ENCODE results near the gene KLHL12.
"Not testable (repeated sequence)": the region's sequence is repeated elsewhere in the genome, so short reads cannot be mapped to it uniquely, and the experiment has no call there.

Gene KLHL12

DNA sequence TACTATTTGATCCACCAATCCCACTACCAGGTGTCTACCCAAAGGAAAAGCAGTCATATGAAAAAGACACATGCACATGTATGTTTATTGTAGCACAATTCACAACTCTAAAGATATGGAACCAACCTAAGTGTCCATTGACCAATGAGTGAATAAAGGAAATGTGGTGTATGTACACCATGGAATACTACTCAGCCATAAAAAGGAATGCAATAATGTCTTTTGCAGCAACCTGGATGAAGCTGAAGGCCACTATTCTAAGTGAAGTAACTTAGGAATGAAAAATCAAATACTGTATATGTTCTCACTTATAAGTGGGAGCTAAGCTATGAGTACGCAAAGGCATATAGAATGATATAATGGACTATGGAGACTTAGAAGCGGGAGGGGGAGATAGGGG lies 18.4 kb upstream of the KLHL12 start:
- no peak for DNase-seq

DNA sequence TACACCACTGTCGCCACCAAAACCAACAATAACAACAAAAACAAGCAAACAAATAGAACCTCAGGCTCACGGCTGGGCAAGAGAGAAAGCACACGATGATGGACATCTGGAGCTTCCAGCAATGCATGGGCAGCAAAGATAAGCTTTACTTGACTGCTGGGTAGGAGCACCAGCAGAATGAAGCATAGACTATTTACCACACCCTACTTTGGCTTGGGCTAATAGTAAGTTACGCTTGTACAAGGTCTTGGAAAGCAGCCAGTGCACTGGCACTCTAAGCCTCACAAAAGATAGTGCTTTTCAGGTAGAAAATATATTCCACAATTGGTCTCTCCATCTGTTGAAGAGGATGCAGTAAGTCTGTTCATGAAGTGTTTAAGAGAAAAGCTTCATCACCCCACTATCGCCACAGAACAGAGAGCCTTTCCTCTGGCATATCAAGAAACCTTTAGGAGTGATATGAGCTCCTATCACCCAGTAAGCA lies 17.4 kb upstream of the KLHL12 start:
- DNase-seq: no peak

DNA sequence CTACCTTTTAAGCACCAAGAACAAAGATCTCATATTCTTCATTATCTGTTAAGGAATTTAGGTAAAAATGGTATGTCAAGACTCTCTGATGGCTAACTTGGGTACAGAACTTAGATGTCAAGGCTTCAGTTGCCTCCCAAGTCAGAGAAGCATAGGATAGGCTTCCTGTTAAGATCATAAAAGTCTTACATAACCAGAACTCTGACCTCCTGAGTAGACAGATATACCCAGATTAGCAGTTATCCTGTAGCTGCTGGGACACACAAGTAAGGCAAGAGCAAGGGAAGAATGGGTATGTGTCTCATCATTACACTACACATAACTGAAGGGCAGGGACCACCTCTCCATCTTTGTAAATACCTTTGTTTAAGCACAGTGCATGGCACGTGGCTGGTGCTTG lies 15.4 kb upstream of the KLHL12 start:
- DNase-seq: no peak

DNA sequence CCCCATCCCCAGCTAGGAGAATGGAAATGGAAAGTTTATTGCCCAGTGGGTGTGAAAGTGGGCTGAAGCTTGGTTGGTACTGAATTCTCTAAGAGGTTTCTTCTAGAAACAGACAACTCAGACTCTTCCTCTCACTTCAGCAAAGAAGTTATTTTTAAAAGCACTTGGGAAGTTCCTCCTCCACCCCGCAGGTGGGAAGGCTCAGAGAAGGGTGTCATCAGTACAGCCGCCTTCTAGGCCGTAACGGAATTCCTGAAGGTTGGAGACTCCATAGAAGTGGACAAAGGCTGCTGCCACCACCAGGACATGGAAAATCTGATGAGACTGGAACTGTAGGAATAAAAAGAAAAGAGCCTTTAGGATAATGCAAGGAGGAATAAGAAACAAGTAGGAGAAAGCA lies 14.3 kb upstream of the KLHL12 start:
- DNase-seq: no peak

DNA sequence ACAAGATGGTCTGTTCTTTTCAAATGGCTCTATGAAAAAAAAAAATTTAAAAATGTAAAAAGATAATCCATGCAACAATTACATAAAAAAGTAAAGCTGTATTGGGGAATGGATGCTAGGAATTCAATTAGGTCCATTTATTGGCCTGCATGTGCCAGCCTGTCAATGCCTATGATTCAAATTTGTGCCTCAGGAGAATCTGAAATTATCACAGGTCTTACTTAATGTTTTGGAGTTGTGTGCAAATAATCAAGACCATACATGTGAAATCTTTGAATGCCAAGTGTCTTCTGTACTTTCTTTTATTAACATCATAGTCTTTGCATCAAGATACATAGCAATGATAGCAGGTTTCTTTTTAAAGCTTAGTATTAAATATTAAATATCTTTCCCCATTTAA lies 13.5 kb upstream of the KLHL12 start:
- no peak for DNase-seq

DNA sequence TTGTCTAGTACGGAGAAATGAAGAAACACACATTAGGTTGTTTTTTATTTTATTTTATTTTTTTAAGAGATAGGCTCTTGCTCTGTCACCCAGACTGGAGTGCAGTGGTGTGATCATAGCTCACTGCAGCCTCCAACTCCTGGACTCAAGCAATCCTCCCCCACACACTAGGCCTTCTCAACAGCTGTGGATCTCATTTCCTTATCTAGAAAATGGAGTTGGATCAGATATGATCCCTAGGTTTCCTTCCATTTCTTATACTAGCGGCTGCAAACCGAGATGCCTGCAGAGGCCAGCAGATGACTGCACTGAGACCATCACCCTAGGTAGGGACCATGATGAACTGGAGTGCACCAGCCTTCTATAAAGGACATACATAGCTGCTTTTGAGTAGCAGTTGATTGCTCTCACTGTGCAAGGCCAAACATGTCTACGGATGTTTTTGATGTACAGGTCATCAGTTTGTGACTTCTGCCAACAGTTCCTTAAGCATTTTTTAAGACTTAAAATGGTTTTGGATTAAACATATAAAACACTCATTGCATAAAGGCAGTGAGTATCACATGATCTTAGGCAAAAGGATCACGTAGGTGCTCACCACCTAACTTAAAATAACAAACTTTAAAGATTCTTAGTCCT lies 11.4 kb upstream of the KLHL12 start:
- no peak for DNase-seq

DNA sequence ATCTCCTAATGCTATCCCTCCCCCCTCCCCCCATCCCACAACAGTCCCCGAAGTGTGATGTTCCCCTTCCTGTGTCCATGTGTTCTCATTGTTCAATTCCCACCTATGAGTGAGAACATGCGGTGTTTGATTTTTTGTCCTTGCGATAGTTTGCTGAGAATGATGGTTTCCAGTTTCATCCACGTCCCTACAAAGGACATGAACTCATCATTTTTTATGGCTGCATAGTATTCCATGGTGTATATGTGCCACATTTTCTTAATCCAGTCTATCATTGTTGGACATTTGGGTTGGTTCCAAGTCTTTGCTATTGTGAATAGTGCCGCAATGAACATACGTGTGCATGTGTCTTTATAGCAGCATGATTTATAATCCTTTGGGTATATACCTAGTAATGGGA lies 9.4 kb upstream of the KLHL12 start:
- DNase-seq: not testable (repeated sequence)

DNA sequence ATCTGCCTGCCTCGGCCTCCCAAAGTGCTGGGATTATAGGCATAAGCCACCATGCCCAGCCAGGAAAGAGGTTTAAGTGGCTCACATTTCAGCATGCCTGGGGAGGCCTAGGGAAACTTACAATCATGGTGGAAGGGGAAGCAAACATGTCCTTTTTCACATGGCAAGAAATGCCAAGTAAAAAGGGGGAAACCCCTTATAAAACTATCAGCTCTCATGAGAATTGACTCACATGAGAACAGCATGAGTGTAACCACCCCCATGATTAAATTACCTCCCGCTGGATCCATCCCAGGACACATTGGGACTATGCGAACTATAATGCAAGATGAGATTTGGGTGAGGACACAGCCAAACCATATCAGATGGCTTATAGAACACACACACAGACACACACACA lies 8.8 kb upstream of the KLHL12 start:
- DNase-seq: no peak

DNA sequence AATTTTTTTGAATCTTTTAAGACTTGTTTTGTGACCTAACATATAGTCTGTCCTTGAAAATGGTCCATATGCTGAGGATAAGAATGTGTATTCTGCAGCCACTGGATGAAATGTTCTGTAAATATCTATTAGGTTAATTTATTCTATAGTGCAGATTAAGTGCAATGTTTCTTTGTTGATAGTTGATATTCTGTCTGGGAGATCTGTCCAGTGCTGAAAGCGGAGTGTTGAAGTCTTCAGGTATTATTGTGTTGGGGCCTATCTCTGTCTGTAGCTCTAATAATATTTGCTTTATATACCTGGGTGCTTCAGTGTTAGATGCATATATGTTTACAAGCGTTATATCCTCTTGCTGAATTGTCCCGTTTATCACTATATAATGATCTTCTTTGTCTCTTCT lies 7.7 kb upstream of the KLHL12 start:
- DNase-seq: no peak

DNA sequence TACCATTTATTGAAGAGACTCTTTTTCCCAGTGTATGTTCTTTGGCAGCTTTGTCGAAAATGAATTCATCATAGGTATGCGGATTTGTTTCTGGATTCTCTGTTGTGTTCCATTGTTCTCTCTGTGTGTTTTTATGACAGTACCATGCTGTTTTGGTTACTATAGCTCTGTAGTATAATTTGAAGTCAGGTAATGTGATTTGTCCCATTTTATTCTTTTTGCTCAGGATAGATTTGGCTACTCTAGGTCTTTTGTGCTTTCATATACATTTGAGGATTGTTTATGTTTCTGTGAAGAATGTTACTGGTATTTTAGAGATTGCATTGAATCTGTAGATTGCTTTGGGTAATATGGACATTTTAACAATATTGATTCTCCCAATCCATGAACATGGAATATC lies 5.4 kb upstream of the KLHL12 start:
- DNase-seq: no peak

DNA sequence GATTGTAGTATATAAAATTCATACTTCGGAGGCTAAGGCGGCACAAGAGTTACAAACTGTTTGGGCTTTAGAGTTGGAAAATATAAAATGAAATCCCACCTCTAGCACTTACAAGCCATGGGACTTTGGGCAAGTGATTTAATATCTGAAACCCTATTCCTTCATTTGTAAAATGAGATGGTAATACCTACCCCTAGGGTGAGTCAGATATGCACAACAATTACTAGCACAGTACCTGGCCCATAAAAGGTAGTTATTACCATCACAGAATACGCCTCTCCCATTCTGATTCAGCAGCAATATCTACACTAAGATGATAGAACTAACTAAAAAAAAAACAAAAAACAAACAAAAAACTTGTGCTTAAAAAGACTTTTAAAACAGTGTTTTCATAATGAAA lies 3.5 kb downstream of the KLHL12 start:
- DNase-seq: no peak

DNA sequence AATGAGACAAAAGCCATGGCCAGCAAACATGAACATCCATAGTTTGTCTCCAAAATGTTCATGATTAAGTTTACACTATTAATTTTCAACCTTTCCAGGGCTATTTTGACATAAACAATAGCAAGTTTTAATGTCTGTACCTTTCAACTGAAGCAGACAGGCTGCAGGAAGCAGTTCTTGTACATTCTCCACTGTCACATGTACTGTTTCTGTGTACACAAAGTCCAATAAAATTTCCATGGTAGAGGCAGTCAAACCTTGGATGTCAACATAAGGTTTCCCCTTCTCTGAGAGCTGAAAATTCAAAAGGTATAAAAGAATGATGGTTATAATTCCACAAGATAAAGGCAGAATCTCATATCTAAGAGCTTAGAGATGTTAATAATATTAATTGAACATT lies 7.4 kb downstream of the KLHL12 start:
- DNase-seq: no peak

DNA sequence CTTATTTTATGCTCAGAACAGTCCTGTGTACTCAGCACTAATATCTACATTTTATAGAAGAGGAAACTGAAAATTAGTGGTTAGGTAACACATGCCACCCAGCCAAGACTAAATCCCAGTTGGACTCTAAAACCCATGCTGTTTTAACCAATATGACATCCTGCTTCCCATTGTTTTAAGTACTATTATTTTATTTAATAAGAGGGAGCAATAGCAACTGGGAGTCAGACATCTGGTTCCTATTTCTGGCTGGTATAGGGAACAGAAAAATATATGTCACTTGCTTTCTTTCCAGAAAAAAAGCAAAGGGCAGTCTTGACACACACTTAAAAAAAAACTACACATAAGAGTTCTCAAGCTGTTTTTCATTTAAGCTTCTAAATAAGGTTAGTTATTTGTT lies 11.9 kb downstream of the KLHL12 start:
- DNase-seq: no peak

DNA sequence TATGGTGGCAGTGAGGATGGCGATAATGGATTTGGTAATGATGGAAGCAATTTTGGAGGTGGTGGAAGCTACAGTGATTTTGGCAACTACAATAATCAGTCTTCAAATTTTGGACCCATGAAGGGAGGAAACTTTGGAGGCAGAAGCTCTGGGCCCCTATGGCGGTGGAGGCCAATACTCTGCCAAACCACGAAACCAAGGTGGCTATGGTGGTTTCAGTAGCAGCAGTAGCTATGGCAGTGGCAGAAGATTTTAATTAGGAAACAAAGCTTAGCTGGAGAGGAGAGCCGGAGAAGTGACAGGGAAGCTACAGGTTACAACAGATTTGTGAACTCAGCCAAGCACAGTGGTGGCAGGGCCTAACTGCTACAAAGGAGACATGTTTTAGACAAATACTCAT lies 14.6 kb downstream of the KLHL12 start:
- DNase-seq: not testable (repeated sequence)

DNA sequence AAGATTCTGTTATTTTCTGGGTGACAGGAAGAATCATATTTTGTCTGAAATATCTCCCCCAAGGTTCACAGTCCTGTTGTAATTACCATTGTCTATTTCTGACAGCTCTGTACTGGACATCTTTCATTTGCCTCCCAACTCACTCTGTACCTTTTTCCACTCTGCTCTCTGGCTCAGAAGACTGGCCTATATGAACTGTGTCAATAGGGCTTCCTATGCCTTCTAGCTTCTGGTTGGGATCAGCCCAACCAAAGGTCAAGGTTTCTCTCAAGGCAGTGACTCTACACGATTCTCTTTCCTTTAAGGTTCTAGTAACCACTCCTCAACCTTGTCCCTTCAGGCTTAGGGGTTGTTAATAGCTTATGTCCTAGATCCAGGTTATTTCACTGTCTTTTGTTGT lies 17.5 kb downstream of the KLHL12 start:
- no peak for DNase-seq

DNA sequence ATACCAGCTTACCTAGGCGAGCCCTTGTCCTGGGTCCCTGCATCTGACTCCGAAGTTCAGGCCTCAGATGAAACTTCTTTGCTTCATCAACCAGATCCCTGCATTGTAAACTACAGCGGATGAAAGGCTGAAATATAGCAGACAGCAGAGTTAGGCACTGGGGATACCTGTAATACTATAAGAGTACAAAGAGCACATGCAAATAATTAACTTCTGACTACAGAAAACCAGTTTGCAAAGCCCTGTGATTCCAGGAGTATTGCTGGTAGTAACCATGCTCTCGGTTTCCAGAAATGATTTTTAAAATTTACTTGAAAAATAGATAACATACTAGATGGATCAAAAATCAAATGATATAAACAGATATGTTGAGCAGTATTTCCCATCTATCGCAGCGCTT lies 18.0 kb downstream of the KLHL12 start:
- DNase-seq: no peak

DNA sequence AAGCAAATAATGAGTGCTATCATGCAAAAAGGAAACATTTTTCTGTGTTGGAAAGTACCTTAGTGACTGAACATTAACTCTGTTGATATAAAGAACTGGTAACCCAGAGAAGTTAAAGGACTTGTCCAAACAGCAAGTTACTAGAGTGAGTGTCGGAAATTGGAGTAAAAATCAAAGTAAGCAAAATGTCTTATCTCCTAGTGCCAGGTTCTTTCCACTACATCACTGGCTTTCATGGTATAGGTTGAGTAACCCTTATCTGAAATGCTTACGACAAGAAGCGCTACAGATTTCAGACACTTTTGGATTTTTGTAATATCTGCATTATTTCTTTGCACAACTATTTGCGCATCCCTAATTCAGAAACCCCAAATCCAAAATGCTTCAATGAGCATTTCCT lies 21.7 kb downstream of the KLHL12 start:
- DNase-seq: no peak

DNA sequence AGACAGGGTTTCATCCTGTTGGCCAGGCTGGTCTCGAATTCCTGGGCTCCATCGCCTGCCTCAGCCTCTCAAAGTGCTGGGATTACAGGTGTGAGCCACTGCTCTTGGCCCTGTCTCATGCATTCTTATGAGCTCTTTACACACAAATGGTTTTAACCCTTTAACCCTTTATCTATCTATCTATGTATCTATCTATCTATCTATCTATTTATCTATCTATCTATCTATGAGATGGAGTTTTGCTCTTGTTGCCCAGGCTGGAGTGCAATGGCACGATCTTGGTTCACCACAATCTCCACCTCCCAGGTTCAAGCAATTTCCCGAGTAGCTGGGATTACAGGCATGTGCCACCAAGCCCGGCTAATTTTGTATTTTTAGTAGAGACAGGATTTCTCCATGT lies 23.2 kb downstream of the KLHL12 start:
- not testable (repeated sequence) for DNase-seq

DNA sequence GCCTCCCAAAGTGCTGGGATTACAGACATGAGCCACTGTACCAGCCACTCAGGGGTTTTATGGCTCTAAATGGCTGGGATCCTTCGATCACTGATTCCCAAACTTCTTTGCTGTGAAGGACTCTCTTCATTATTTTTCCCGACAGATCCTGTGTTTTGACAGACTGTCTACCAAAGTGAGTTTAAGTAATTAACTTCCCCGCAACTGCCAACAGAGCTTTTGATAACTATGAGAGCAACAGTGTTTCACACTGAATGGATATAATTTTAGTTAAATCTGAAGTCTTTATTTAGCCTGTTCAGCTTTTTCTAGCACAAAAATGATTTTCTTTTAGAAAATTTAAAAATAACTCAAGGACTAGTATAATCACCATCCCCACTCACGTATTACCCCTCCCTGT lies 25.5 kb downstream of the KLHL12 start:
- DNase-seq: no peak

DNA sequence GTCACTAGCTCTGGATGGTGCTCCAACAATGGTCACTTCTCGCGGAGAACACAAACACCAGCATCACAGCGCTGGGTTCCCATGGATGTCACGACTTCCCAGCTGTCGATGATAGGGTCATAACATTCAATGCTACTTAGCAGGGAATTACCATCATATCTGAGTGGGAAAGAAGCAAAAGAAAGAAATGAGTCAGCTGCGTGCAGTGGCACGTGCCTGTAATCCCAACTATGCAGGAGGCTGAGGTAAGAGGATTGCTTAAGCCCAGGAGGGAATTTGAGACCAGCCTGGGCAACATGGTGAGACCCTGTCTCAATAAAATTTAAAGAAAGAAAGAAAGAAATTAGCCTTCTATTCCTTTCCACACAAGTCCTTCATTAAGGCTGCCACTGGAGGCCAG lies 34.5 kb downstream of the KLHL12 start:
- no peak for DNase-seq

DNA sequence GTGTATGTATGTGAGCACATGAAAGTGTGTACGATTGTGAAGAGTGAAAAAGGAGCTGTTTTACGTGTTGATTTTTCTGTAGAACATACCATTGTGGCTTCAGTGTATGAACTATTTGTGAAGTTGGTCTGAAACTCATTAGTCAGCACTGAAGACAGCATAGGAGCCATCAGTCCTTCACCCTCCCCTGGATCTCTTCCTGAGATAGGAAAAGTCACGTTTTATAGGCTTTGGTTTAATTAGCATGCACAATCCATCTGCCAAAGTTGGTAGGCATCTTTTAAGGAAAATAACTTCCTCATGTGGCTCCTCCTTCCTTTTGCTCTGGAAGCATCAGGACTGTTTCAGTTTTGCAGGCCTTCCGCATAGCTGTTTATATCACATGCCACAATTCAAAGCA lies 36.6 kb downstream of the KLHL12 start:
- no peak for DNase-seq

DNA sequence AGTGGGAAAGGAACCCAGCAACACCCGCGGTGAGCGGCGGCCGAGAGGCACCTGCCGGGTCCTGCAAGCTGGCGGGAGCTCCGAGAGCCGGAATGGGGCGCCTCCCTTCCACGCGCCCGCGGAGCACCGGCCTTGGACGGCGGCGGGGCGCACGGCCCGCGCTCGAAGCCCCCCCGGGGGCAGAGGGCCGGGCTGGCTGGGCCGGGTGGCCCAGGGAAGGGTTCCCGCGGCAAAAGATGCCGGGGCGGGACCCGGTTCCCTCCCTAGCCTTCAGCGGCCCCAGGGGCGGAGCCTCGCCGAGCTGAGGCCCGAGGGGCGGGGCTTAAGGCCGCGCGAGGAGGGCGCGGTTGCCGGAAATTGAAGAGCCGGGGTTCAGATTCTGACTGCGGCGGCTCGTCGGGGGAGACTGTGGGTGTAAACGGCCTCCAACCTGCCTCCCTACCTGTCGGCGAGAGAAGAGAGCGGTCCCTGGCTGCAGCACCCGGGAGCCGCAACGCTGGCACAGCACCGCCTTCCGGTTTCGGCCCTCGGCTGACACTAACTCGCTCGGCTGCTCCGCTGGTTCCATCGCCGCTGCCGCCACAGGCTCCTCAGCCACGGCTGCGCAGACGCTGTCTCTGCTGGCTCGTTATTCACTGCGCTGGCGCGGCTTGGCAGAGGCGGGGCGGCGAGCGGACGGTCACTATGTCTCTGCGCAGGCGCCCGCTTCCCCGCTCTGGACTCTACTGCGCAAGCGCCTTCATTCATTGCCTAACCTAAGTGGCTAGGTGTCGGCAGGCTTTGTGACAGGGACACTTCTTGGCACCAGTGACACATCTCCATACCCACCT lies 38.3 kb downstream of the KLHL12 start, which contains the start of gene RABIF:
TSS of gene RABIF (minus strand) at position 619 of the 830 bp plus-strand sequence. CDS start at position 568, 51 bp downstream.
- DNase-seq: peak; percentile 98

DNA sequence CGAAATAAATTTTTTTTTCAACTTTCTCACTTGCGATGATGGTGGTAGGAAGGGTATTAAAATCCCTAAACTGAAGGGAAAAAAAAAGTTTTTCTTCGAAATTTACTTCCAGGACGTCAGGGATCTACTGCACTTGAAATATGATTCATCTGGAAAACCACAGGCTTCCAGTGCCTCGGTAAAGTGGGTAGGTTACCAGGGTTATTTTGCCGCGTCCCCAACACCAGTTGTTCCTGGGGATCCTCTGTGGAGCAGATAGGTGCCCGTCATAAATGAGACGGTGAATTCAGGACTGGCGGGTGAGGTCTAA lies 38.9 kb downstream of the KLHL12 start:
- no peak for DNase-seq

DNA sequence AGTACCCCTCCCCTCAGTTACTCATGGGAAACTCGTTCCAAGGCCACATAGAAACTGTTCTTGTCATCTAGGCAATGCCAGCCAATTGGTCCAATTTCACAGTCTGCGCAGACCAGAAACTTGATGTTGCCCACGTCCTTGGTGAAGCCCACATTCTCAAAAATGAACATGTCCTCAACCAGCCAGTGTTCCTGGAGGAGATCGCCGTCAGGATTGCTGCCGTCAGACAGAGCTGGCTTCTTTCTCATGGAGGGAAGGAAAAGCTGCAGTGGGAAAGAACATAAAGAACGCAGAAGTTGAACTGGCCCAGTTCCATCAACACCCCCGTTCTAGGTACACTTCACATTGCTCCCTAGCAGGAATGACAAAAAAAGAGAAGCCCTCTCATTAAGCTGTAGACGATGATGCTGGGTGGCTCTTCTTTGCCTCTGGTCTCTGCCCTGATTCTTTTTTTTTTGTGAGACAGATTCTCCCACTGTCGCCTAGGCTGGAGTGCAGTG lies 46.0 kb downstream of the KLHL12 start:
- DNase-seq: no peak

DNA sequence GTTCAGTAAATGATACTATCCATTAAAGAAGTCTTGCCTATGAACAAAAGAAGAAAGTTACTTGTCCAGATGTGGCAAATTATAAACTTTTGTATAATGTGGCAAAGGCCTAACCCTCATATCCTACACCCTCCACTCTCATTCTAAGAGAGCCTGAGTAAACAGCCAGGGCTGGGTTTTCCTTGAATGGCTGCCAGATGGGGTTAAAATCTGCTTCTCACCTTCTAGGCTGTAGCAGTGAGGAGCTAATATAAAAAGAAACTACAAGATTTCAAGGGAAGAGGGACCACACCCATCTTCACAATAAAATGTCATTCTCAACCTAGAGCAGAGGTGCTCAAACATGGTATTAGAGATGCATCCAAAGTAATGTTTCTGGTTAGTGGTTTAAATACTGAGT lies 47.0 kb downstream of the KLHL12 start:
- no peak for DNase-seq

All from activated naive CD4-positive, alpha-beta T cell treated with Interleukin-2 at 50 U/mL for 16 hours (primary cell).